ENCODE measurements around the gene LRP1.

Gene LRP1

DNA sequence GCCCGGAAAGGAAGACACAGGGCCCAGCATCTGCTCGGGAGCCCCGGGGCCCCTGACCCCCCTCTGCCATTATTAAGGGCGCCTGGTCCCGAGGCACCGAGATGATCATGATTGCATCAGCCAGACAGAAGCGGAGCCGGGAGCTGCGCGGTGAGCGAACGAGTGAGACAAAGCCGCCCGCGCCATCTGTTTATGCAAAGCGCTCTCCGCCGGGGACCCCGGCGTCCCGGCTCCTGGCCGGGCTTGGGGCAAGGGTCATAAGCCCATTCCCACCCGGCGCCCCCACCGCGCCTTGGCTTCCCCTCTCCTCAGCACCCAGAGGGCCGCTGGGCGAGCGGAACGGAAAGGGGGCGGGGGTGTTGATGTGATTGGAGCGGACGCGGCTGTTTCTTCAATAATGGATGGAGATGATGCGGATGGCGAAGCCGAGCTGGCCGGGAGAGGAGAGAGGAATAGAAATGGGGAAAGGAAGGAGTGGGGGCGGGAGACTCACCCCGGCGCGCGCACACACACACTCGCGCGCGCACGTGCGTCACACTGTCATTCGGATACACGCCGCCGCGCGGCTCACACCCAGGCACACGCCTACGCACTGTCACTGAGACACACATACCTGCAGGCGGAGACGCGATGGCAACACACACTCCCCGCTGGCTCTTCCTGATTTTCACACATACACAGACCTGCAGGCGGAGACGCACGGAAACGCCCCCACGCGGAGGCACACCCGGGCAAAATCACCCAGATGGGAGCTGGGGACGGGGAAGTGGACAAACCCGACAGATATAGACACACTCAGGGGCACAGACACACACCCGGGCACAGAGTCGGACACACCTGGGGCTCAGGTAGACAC, 112.0 kb downstream of the LRP1 start:
- DNase-seq = peak; percentile 77 to 79

- no peak for DNase-seq
Observed at GRCh38 chr12:57240926-57241401, 112.7 kb downstream of the LRP1 start.

DNA sequence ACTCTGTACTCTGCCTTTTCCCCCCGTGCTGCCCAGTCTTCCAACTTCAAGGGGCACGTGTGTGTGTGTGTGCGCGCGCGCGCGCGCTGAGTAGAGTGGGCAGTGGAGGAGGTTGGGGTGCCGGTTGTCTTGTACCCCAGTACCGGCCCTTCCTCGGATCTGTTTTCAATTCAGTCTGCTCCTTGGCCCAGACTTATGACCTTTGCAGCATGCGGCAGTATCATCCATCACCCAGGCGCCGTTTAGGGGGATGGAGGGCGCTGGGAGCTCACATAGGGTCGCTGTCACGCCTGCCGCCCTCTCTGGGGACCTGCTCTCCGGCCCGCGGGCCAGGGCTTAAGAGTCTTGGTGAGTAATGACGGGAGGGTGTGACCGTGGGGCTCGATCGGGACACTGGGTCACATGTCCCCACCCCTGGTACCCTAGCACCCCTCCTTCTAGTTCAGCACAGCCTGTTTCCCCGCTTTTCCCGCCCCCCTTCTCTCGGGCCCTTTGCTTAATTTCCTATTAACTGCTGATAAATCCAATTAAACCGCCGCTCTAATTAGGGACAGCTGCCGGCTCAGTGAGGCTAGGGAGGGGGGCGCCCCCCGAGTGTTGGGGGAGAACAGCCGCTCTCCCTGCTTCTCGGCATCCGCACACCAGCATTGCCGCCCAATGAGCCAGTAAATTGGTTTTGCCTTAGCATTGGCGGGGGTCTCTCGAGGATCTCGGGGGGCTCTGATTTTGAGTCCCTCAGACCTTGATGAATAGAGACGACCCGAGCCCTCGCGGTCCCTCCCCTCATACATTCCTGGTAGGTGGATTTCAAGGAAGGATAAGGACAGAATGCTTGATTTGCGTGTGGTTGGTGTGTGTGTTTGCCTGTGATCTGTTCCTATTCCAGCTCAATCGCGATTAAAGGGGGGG, 113.4 kb downstream of the LRP1 start:
- no peak for DNase-seq

- DNase-seq = no peak
Observed at GRCh38 chr12:57242329-57242690, 114.0 kb downstream of the LRP1 start.

DNA sequence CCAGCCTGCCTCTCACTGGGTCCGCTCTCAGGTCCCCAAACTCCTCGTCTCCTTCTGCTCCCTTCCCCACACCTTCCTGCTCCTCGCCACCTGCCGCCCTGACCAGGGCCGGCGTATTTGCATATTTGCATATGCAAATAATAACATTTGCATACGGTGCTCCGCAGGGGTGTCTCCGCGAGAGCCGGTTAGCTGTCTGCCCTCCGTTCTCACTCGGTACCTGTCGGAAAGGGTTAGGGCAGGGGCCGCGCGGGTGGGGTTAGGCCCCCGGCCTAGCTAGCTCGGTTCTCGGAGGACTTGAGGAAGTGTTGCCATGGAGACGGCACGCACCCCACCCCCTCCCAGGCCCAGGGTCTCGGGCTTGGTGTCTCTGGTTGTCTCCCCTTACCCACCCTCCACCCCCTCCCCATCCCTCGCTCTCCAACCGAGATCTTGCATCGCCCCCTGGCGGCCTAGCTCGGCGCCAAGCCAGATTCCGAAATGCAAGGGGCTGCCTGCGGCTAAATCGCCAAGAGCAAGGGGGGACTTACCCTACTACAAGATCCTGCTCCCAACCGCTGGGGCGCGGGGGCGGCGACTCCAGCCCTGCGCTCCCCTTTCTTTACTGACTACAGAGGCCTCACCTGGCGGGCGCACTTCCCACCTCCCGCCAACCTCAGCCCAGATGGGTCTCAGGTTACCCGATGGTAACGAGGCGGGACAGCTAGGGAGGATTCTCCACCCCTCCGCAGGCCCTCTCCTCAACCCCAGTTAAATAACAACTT, 114.6 kb downstream of the LRP1 start:
- DNase-seq = peak; percentile 78 to 82

DNA sequence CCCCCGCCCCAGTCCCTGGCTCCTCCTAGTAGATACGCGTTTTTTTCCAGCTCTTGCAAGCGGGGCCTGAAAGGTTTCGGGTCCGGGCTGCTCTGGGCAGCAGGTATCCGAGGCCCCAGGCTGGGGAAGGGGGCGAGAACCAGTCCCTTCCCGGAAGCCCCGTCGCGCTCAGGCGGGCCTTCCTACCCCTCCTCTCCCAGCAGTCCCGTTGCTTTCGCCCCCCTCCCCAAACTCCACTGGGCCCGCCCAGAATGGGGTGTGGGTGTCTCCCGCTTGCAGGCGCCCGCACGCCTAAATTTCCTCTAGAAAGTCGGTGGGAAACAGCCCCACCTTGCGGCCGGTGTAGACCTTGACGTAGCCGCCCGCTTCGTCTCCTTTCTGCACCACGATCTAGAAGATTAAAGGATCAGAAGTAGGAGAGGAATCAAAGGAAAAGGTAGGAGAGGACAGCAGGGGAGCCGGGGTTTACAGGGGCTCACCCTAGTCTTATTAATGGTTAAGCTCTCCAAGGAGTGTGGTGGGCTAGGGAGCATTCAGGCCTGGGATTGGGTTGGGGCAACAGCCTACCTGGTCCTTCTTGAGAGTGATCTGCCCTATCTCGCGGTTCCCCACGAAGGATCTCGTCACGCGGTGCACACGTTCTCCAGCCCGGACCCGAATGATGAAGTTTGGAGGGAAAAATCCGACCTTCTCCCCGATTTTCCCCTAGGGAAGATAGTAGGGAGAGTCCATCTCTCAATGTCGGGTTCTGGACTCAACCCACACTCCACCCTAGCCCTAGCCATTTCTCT, 115.4 kb downstream of the LRP1 start:
- peak; percentile 86 to 92 for DNase-seq

DNA sequence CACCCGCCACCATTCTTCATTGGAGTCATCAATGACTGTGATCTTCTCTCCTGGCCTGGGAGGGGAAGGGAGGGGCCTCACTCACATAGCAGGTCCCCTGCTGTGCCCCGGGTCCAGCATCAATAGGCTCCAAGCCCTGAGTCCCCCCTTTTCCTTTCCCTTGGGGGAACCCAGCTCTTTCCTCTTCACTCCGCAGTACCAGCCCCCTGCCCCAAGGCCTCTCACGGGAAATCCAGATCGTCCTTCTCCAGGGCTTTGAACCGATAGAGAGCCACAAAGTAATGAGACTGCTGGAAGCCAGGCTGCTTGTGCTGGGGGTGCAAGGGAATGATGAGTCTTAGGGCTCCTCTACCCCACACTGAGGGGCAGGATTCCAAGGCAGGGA, 116.0 kb downstream of the LRP1 start:
- no peak for DNase-seq

GRCh38 chr12:57247041-57247440, 118.8 kb downstream of the LRP1 start:
- no peak for DNase-seq

GRCh38 chr12:57248934-57249742, 120.9 kb downstream of the LRP1 start:
- DNase-seq = no peak

GRCh38 chr12:57250541-57250940, 122.3 kb downstream of the LRP1 start:
- DNase-seq = no peak

- DNase-seq = no peak
Observed at GRCh38 chr12:57250956-57251355, 122.7 kb downstream of the LRP1 start, which contains the start of gene STAC3. Gene STAC3, minus strand, starts transcription at chr12:57251187. Its CDS starts 1,551 bp downstream, at chr12:57249636.

- no peak for DNase-seq
Observed at GRCh38 chr12:57254506-57255280, 126.4 kb downstream of the LRP1 start.

DNA sequence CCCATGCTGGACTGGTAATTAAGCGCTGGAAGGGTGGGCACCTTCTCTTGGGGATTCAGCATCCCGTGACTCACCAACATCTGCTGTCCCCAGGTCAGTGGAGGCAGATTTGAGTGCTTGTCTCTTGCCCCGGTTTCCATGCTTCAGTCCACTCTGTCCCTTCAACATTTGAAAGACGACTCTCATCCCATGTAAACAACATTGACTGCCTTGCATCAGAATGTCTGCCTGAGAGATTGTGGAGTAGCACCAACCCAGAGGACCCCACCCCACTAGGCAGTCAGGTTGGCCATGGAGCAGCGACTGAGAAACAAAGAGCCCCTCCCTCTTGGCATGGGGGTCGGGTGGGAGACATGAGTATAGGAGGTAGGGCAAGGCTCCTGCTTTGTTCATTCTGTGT, 127.6 kb downstream of the LRP1 start:
- no peak for DNase-seq

GRCh38 chr12:57258977-57259970, 131.0 kb downstream of the LRP1 start:
- DNase-seq = no peak

GRCh38 chr12:57260366-57260765, 132.1 kb downstream of the LRP1 start:
- no peak for DNase-seq

GRCh38 chr12:57261428-57261865, 133.2 kb downstream of the LRP1 start:
- DNase-seq = no peak

- DNase-seq = no peak
Observed at GRCh38 chr12:57262126-57262822, 134.0 kb downstream of the LRP1 start.

All from stimulated activated CD4-positive, alpha-beta T cell treated with anti-CD3 and anti-CD28 coated beads, Interleukin-2, amount 100 ng/mL, for 24 hours (primary cell).